ENCODE data around the gene ACY1.

The ACY1 gene

GRCh38 chr3:51982838-51983577, at the start of gene ACY1:
Gene ACY1, plus strand, starts transcription at chr3:51983535. Its CDS starts 530 bp downstream, at chr3:51984065.
- FAIRE-seq = no peak

GRCh38 chr3:51934139-51934850, 49.0 kb upstream of the ACY1 start:
- no peak for FAIRE-seq

- no peak for FAIRE-seq
Observed at GRCh38 chr3:51934991-51935885, 48.1 kb upstream of the ACY1 start.

- FAIRE-seq = no peak
Observed at GRCh38 chr3:51935886-51936755, 47.2 kb upstream of the ACY1 start.

- no peak for FAIRE-seq
Observed at GRCh38 chr3:51937014-51937413, 46.3 kb upstream of the ACY1 start.

GRCh38 chr3:51937611-51938450, 45.5 kb upstream of the ACY1 start:
- no peak for FAIRE-seq

- no peak for FAIRE-seq
Observed at GRCh38 chr3:51938780-51939425, 44.4 kb upstream of the ACY1 start.

GRCh38 chr3:51940648-51941462, 42.5 kb upstream of the ACY1 start:
- no peak for FAIRE-seq

- FAIRE-seq = no peak
Observed at GRCh38 chr3:51941463-51941797, 41.9 kb upstream of the ACY1 start.

- peak; percentile 90 for FAIRE-seq
Observed at GRCh38 chr3:51941798-51942602, 41.3 kb upstream of the ACY1 start, which contains the start of the genes PARP3 and RRP9. Gene PARP3, plus strand, starts transcription at chr3:51942363. Its CDS starts 993 bp downstream, at chr3:51943356. Gene RRP9, minus strand, starts transcription at chr3:51941904. Its CDS starts 37 bp downstream, at chr3:51941867.

- no peak for FAIRE-seq
Observed at GRCh38 chr3:51942603-51943450, 40.5 kb upstream of the ACY1 start.

- FAIRE-seq = no peak
Observed at GRCh38 chr3:51943451-51944391, 39.6 kb upstream of the ACY1 start.

GRCh38 chr3:51944451-51945021, 38.8 kb upstream of the ACY1 start:
- no peak for FAIRE-seq

- FAIRE-seq = no peak
Observed at GRCh38 chr3:51945031-51945840, 38.1 kb upstream of the ACY1 start.

- no peak for FAIRE-seq
Observed at GRCh38 chr3:51945926-51946705, 37.2 kb upstream of the ACY1 start.

All from islet of Langerhans (tissue), 1 donor.